Esophagus squamous epithelium (tissue), 4 donors: Measurements from ENCODE around the gene CLDN4.
A peak's percentile ranks its signal among the peaks of the same experiment; 100 is the strongest.

Source experiments
- POLR2A ChIP-seq, 4 donors: fragments of 450-650 bp; IDR thresholded peaks; one replicate each; pipeline ENCODE4 v1.6.1; 2017; ENCODE audit warnings: antibody characterized with exemption in 4 of 4, mild to moderate bottlenecking in 4 of 4, moderate library complexity in 3 of 4
- TF ChIP-seq, protein P1 (sequence below), 6 experiments: fragments of 450-650 bp in 4 of 6; fragments of 200-600 bp in 2 of 6; sonication (generic) in 2 of 6; IDR thresholded peaks; one replicate each; pipeline ENCODE4 v1.5.1; 2016 to 2019; ENCODE audit warnings: antibody characterized with exemption in 6 of 6, mild to moderate bottlenecking in 4 of 6, moderate library complexity in 4 of 6

DNA sequence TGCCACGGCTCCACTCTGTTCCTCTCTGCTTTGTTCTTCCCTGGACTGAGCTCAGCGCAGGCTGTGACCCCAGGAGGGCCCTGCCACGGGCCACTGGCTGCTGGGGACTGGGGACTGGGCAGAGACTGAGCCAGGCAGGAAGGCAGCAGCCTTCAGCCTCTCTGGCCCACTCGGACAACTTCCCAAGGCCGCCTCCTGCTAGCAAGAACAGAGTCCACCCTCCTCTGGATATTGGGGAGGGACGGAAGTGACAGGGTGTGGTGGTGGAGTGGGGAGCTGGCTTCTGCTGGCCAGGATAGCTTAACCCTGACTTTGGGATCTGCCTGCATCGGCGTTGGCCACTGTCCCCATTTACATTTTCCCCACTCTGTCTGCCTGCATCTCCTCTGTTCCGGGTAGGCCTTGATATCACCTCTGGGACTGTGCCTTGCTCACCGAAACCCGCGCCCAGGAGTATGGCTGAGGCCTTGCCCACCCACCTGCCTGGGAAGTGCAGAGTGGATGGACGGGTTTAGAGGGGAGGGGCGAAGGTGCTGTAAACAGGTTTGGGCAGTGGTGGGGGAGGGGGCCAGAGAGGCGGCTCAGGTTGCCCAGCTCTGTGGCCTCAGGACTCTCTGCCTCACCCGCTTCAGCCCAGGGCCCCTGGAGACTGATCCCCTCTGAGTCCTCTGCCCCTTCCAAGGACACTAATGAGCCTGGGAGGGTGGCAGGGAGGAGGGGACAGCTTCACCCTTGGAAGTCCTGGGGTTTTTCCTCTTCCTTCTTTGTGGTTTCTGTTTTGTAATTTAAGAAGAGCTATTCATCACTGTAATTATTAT lies 1.2 kb downstream of the CLDN4 start:
- TF ChIP-seq, protein P1, sequence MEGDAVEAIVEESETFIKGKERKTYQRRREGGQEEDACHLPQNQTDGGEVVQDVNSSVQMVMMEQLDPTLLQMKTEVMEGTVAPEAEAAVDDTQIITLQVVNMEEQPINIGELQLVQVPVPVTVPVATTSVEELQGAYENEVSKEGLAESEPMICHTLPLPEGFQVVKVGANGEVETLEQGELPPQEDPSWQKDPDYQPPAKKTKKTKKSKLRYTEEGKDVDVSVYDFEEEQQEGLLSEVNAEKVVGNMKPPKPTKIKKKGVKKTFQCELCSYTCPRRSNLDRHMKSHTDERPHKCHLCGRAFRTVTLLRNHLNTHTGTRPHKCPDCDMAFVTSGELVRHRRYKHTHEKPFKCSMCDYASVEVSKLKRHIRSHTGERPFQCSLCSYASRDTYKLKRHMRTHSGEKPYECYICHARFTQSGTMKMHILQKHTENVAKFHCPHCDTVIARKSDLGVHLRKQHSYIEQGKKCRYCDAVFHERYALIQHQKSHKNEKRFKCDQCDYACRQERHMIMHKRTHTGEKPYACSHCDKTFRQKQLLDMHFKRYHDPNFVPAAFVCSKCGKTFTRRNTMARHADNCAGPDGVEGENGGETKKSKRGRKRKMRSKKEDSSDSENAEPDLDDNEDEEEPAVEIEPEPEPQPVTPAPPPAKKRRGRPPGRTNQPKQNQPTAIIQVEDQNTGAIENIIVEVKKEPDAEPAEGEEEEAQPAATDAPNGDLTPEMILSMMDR (IDR thresholded peaks at IDR 0.05) = no peak
- TF ChIP-seq POLR2A (IDR thresholded peaks at IDR 0.05) = peak in 3 of 4 donors; percentile 34 to 50 (median 35)
